KOPT-K1 (cell line): ENCODE data around the gene UBE2H.
"Not testable (repeated sequence)": the region's sequence is repeated elsewhere in the genome, so short reads cannot be mapped to it uniquely, and the experiment has no call there.

Source experiments
- H3K27ac ChIP-seq: fragments of 200-600 bp; sonication (generic); 2 replicates; pipeline ENCODE4 v1.5.1; 2016; ENCODE audit warnings: antibody characterized with exemption, mild to moderate bottlenecking, low read depth, low read length; ENCODE audit not compliant: poor library complexity, severe bottlenecking
- H3K36me3 ChIP-seq: fragments of 200-600 bp; sonication (generic); 2 replicates; pipeline ENCODE4 v1.5.1; 2017; ENCODE audit warnings: antibody characterized with exemption, mild to moderate bottlenecking, low read length, moderate library complexity; ENCODE audit not compliant: insufficient read depth
- H3K9me3 ChIP-seq: fragments of 200-600 bp; sonication (generic); 2 replicates; pipeline ENCODE4 v1.5.1; 2017; ENCODE audit warnings: antibody characterized with exemption, low read length, mild to moderate bottlenecking; ENCODE audit not compliant: insufficient read depth, poor library complexity, severe bottlenecking

The UBE2H gene

GRCh38 chr7:129952653-129953560 is at the start of gene UBE2H:
TSS of gene UBE2H (minus strand) at chr7:129952960. CDS start at chr7:129952555, 405 bp downstream.
- H3K36me3 ChIP-seq = no peaks in the 10 kb centered on the region
- H3K27ac ChIP-seq = peak within 1 kb of the TSS; percentile 62
- no peaks in the 10 kb centered on the region for H3K9me3 ChIP-seq

- no peaks in the 10 kb centered on the region for H3K36me3 ChIP-seq
- H3K9me3 ChIP-seq = no peaks in the 10 kb centered on the region
- H3K27ac ChIP-seq = no peak overlapping the region
Measured at GRCh38 chr7:129998446-129998845, 45.7 kb upstream of the UBE2H start.

DNA sequence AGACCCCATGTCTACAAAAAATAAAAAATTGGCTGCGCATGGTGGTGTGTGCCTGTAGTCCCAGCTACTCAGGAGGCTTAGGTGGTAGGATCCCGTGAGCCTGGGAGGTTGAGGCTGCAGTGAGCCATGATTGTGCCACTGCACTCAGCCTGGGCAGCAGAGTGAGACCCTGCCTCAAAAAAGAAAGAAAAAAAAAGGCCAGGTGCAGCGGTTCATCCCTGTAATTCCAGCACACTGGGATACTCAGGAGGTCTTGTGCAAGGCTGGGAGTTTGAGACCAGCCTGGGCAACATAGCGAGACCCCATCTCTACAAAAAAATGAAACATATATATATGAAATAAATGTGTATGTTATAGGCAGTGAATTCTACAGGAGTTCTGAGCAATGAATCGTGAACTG is 44.5 kb upstream of the UBE2H start:
- Histone ChIP-seq H3K9me3 (no peaks in the 10 kb centered on the region), H3K27ac (no peak overlapping the region), H3K36me3 (no peaks in the 10 kb centered on the region)

- no peaks in the 10 kb centered on the region for H3K36me3 ChIP-seq
- H3K9me3 ChIP-seq = no peaks in the 10 kb centered on the region
- H3K27ac ChIP-seq = no peak overlapping the region
Measured at GRCh38 chr7:129993275-129993674, 40.5 kb upstream of the UBE2H start.

DNA sequence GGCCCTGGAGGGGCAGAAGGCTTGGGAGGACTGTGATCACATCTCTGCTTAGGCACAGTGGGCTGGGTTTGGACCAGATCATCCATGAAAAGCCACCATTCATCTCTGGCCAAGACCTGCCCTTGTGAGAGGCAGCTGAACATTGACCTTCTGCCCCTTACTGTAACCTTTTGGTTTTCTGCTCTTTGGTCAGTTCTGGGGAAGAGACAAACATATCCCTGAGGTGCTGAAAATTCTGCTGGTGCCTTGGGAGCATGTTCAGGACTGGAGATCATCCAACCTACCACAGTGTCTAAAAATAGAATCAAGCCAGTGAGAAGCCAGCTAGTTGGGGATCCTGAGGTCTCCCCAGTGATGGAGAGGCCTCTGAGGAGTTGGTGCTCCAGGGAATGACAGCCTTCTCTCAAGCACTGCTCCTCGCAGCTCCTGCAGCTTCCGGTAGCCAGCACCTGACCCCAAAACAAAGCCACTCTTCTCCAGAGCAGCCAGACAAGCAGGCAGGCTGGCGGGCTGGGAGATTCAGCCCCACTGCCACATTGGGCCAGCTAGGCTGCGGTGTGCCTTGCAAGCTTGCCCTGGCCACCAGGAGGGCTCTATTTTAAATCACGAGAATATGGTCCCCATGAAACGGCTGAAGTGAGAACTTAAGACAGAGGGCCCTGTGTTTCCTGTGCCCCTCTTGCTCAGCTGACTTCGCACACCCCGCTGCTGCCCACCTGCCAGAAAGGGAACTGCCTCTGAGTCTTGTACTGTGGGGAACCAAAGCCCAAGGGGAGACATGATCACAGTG is 37.8 kb upstream of the UBE2H start:
- H3K36me3 ChIP-seq = no peaks in the 10 kb centered on the region
- H3K9me3 ChIP-seq = no peaks in the 10 kb centered on the region
- H3K27ac ChIP-seq = no peak overlapping the region

- Histone ChIP-seq H3K27ac (no peak overlapping the region), H3K9me3 (no peaks in the 10 kb centered on the region)
Measured at GRCh38 chr7:129989466-129989865, 36.7 kb upstream of the UBE2H start.

GRCh38 chr7:129986600-129986999 is 33.8 kb upstream of the UBE2H start:
- Histone ChIP-seq H3K9me3 (no peaks in the 10 kb centered on the region), H3K36me3 (no peaks in the 10 kb centered on the region), H3K27ac (no peak overlapping the region)

More at GRCh38 chr7:129989466-129989865, 36.7 kb upstream of the UBE2H start:
- no peaks in the 10 kb centered on the region for H3K36me3 ChIP-seq

GRCh38 chr7:129980667-129981066 is 27.9 kb upstream of the UBE2H start:
- Histone ChIP-seq H3K9me3 (no peaks in the 10 kb centered on the region), H3K27ac (no peak overlapping the region), H3K36me3 (no peaks in the 10 kb centered on the region)

DNA sequence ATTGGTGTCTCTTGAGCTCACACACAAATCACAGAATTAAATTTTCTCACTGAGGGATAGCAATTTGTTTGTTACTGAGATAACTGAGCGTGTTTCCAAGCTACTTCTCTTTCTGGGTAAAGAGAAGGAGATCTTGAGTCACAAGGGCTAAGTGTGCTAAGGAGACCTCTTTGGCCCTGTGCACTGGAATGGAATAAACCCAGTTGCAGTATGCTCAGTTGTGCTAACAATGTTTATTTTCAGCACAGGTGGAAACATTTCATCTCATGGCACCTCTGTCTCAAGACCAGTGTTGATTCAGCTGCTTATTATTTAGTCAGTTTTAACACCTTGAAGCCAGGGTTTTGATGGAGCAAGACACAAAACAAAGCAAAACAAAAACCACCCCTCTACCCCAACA is 22.5 kb upstream of the UBE2H start:
- Histone ChIP-seq H3K36me3 (no peaks in the 10 kb centered on the region), H3K9me3 (no peaks in the 10 kb centered on the region), H3K27ac (no peak overlapping the region)

DNA sequence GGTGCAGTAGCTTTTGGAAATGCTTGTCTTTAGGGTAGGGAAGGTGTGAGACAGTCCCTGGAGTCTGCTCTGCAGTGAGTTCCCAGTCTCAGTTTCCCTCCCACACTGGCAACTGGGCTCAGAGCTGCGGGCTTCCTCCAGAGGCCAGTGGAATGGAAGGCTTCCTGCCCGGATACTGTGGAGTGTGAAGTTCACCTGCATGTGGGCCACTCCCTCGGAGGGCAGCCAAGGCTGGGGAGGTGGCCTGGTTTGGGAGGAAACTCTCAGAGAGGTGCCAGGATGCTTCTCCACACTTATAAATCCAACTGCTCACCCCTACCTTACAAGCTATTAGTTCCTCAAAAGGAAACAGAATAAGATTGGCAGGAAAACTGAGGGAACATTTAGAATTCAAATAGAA is 18.1 kb upstream of the UBE2H start:
- Histone ChIP-seq H3K9me3 (no peaks in the 10 kb centered on the region), H3K36me3 (no peaks in the 10 kb centered on the region), H3K27ac (no peak overlapping the region)

GRCh38 chr7:129969881-129970446 is 17.2 kb upstream of the UBE2H start:
- Histone ChIP-seq H3K36me3 (no peaks in the 10 kb centered on the region), H3K9me3 (no peaks in the 10 kb centered on the region), H3K27ac (no peak overlapping the region)

DNA sequence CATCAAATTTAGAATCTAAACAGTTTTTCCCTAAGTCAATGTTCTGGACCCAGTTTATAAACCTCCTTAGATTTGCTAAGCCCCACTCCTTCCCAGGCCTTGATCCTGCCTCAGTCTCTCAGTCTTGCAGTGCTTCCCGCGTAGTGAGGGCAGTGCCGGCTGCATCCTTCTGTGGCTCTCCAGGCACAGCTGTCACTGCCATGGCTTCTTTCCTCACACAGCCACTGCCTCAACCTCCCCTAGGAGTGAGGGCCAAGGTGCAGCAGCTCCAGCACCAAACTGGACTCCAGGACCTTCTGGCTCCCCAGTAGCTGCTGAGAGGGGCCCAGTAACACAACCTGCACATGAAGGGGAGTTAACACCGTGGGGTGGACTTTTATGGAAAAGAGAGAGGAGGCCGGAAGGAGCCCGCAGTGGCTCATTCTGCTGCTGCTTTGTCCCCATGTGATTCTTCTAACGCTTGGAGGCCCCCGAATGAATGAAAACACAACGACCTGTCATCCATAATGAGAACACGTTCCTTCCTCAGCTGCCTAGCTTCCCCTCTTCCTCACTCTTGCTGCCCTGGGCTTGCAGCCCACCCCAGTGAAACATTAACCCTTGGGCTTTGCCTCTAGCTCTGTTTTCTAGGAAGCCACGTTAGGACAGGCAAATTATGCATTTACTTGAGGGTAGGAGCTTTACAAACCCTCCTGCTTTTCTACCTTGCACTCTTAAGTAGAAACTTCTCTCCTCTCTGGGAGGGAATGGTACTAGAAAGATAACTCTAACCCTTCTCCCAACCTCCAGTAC is 16.0 kb upstream of the UBE2H start:
- Histone ChIP-seq H3K36me3 (no peaks in the 10 kb centered on the region), H3K9me3 (no peaks in the 10 kb centered on the region), H3K27ac (no peak overlapping the region)

DNA sequence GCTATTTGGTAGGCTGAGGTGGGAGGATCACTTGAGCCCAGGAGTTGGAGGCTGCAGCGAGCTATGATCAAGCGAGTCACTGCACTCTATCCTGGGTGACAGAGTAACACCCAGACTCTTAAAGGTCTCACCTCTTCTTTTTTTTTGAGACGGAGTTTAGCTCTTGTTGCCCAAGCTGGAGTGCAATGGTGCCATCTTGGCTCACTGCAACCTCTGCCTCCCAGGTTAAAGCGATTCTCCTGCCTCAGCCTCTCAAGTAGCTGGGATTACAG is 7.4 kb upstream of the UBE2H start:
- not testable (repeated sequence) for H3K36me3 ChIP-seq, H3K9me3 ChIP-seq, H3K27ac ChIP-seq

DNA sequence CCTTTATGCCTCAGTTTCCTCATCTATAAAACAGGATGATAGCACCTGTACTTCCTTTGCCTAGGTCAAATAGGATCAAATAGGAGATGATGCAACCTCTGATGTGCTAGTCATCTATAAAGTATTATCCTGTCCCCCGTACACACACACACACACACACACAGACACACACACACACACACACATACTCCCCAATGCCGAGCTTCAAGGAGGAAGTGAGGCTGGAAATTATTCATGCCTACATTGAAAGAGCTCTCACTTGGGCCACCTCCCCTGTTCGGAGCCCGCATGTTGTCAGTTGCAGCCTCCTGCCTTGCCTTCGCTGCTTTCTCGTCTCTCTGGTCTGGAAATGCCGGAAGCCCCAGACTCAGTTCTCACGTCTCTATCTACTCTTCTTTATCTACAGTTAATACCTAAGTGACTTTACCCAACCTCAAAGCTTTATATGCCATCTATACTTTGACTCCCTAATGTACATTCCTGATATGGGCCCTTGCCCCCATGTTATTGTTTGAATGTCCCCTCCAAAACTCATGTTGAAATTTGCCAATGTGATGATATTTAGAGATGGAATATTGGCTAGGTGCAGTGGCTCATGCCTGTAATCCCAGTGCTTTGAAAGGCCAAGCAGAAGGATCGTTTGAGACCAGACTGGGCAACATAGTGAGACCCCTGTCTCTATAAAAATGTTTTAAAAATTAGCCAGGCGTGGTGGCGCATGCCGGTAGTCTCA is 6.9 kb upstream of the UBE2H start:
- H3K9me3 ChIP-seq = no peaks in the 10 kb centered on the region
- no peak overlapping the region for H3K27ac ChIP-seq
- H3K36me3 ChIP-seq = no peaks in the 10 kb centered on the region
